AG09319 (cell line): ENCODE results near the gene COMMD8.

Source experiments
- DNase-seq: peaks from one replicate; pipeline ENCODE4 v3.0.0-alpha.2; 2010; ENCODE audit warnings: low read depth; ENCODE audit errors: extremely low read depth
- TF ChIP-seq, protein P1 (sequence below): IDR thresholded peaks from 2 replicates; pipeline ENCODE4 v1.5.1; 2011; ENCODE audit warnings: low read depth, mild to moderate bottlenecking, inconsistent platforms, low read length, moderate library complexity

The COMMD8 gene

DNA sequence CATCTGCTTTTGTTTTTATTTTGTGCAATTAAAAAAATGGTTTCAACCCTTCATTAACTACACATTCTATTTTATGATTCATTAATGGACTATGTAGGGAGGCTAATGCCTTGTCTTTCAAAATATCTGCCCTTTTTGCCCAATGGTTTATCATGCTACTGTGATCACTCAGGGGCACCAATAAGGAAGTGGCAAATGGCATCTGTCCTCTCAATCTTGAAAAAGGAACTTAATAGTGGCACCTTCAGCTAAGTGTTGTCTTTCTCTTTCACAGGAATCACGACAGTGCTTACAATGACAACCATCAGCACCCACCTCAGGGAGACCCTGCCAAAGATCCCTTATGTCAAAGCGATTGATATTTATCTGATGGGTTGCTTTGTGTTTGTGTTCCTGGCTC is 57.1 kb downstream of the COMMD8 start:
- no peak for DNase-seq
- TF ChIP-seq, protein P1, sequence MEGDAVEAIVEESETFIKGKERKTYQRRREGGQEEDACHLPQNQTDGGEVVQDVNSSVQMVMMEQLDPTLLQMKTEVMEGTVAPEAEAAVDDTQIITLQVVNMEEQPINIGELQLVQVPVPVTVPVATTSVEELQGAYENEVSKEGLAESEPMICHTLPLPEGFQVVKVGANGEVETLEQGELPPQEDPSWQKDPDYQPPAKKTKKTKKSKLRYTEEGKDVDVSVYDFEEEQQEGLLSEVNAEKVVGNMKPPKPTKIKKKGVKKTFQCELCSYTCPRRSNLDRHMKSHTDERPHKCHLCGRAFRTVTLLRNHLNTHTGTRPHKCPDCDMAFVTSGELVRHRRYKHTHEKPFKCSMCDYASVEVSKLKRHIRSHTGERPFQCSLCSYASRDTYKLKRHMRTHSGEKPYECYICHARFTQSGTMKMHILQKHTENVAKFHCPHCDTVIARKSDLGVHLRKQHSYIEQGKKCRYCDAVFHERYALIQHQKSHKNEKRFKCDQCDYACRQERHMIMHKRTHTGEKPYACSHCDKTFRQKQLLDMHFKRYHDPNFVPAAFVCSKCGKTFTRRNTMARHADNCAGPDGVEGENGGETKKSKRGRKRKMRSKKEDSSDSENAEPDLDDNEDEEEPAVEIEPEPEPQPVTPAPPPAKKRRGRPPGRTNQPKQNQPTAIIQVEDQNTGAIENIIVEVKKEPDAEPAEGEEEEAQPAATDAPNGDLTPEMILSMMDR: no peak
